Measurements from ENCODE around the gene KCNQ1. TPM values are rescaled to one million over a fixed set of nuclear protein-coding genes. Genes with fewer than 3 reads are reported as not detected.

The KCNQ1 gene
- total and polyA plus RNA-seq, 4 donors: 15.4 to 41.7 (median 26.2) TPM

DNA sequence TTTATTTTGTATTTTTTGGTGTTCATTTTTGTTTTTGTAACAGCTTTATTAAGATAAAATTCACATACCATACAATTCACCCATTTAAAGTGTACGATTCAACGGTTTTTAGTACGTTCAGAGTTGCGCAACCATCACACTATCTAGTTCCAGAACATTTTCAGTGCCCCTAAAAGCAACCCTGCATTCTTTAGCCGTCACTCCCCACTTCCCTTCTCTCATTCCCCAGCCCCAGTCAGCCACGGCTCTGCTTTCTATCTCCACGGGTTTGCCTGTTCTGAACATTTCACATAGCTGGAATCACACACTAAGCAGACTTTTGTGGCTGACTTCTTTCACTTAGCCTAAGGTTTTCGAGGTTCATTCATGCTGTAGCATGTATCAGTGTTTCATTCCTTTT, 264.6 kb downstream of the KCNQ1 start:
- H3K27ac ChIP-seq (ENCODE audit: low read depth in 1 of 2, low read length in 1 of 2): no peak overlapping the region
- WGBS, 2 donors: 34 to 46% methylated on average over 8 of the region's 8 CpGs
- ATAC-seq (ENCODE audit: insufficient read depth, low FRiP score): no peak

DNA sequence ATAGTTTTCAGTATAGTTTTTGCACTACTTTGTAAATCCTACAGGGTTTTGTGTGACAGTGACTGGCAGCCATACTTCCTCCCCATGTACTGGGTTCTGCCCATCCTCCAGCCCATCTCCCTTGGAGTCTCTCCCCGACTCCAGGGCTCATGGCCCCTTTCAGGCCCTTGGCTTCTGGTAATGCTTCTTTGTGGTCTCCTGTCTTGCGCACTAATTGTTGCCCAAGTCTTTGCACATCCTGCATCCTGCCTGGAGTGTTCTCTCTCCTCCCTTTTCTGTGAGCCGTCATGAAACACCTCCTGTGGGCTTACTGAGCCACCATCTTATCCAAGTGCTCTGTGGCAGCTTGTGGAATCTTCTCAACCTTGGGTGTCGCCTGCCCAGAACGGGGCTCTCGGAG, 266.4 kb downstream of the KCNQ1 start:
- H3K27me3 ChIP-seq (ENCODE audit: control insufficient read depth in 3 of 3, insufficient read depth in 3 of 3, low read length in 2 of 3): no peaks in the 10 kb centered on the region
- no peak for ATAC-seq (ENCODE audit: insufficient read depth, low FRiP score)
- H3K9ac ChIP-seq (ENCODE audit: insufficient read depth in 1 of 2, low read length in 2 of 2): no peak overlapping the region
- H3K4me3 ChIP-seq: no peak overlapping the region
- no peak overlapping the region for H3K27ac ChIP-seq (ENCODE audit: low read depth in 1 of 2, low read length in 1 of 2)
- peaks cover 0 to 31% (median 2%) of the 10 kb centered on the region in 5 donors for H3K4me1 ChIP-seq (ENCODE audit: control insufficient read depth in 5 of 5, insufficient read depth in 5 of 5, low read length in 5 of 5)
- no peaks in the 10 kb centered on the region for H3K36me3 ChIP-seq (ENCODE audit: control insufficient read depth in 4 of 4, insufficient read depth in 4 of 4, low read length in 4 of 4)
- TF ChIP-seq, protein P1, sequence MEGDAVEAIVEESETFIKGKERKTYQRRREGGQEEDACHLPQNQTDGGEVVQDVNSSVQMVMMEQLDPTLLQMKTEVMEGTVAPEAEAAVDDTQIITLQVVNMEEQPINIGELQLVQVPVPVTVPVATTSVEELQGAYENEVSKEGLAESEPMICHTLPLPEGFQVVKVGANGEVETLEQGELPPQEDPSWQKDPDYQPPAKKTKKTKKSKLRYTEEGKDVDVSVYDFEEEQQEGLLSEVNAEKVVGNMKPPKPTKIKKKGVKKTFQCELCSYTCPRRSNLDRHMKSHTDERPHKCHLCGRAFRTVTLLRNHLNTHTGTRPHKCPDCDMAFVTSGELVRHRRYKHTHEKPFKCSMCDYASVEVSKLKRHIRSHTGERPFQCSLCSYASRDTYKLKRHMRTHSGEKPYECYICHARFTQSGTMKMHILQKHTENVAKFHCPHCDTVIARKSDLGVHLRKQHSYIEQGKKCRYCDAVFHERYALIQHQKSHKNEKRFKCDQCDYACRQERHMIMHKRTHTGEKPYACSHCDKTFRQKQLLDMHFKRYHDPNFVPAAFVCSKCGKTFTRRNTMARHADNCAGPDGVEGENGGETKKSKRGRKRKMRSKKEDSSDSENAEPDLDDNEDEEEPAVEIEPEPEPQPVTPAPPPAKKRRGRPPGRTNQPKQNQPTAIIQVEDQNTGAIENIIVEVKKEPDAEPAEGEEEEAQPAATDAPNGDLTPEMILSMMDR (IDR thresholded peaks at IDR 0.05; ENCODE audit: control extremely low read depth, extremely low read depth): no peak
- DNase-seq: no peak
- WGBS, 2 donors: 58 to 86% methylated on average over 6 of the region's 6 CpGs
- peaks cover 0 to 4% (median 0%) of the 10 kb centered on the region in 4 donors for H3K9me3 ChIP-seq (ENCODE audit: control insufficient read depth in 4 of 4, insufficient read depth in 3 of 4, low read length in 3 of 4)

More for the DNA sequence above, 264.6 kb downstream of the KCNQ1 start:
- Histone ChIP-seq H3K4me3 (no peak overlapping the region), H3K9ac (ENCODE audit: insufficient read depth in 1 of 2, low read length in 2 of 2) (peak overlapping the region in 1 of 2 donors; percentile 23), H3K27me3 (ENCODE audit: control insufficient read depth in 3 of 3, insufficient read depth in 3 of 3, low read length in 2 of 3) (no peaks in the 10 kb centered on the region), H3K9me3 (ENCODE audit: control insufficient read depth in 4 of 4, insufficient read depth in 3 of 4, low read length in 3 of 4) (peaks cover 0 to 5% (median 0%) of the 10 kb centered on the region in 4 donors), H3K4me1 (ENCODE audit: control insufficient read depth in 5 of 5, insufficient read depth in 5 of 5, low read length in 5 of 5) (peaks cover 0 to 22% (median 3%) of the 10 kb centered on the region in 5 donors), H3K36me3 (ENCODE audit: control insufficient read depth in 4 of 4, insufficient read depth in 4 of 4, low read length in 4 of 4) (no peaks in the 10 kb centered on the region)
- peak; percentile 60 to 85 (median 80) for DNase-seq
- TF ChIP-seq, protein P1 (IDR thresholded peaks at IDR 0.05; ENCODE audit: control extremely low read depth, extremely low read depth): no peak

DNA sequence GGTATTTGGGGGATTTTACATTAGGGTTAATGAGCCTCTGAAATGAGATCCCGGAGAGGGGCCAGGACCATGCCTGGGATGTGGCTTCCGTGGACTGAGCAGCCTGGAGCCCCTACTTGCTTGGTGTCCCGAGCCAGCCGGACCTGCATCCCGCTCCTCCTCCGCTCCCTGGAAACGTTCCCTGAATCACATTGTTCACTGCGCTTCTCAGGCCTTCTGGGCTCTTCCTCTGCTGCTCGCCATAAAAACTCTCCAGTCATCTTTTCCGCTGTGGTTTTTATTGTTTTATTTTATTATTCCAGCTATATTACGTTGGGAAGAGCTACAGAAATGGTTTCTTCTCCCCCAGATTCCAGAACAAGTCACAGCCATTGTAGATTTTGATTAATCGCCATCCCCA, 268.3 kb downstream of the KCNQ1 start:
- DNase-seq (no peak), ATAC-seq (ENCODE audit: insufficient read depth, low FRiP score) (no peak)
- TF ChIP-seq, protein P1 (IDR thresholded peaks at IDR 0.05; ENCODE audit: control extremely low read depth, extremely low read depth): no peak
- Histone ChIP-seq H3K9me3 (ENCODE audit: control insufficient read depth in 4 of 4, insufficient read depth in 3 of 4, low read length in 3 of 4) (no peaks in the 10 kb centered on the region), H3K4me3 (no peak overlapping the region), H3K36me3 (ENCODE audit: control insufficient read depth in 4 of 4, insufficient read depth in 4 of 4, low read length in 4 of 4) (no peaks in the 10 kb centered on the region), H3K4me1 (ENCODE audit: control insufficient read depth in 5 of 5, insufficient read depth in 5 of 5, low read length in 5 of 5) (peaks cover 0 to 40% (median 0%) of the 10 kb centered on the region in 5 donors), H3K27me3 (ENCODE audit: control insufficient read depth in 3 of 3, insufficient read depth in 3 of 3, low read length in 2 of 3) (no peaks in the 10 kb centered on the region), H3K9ac (ENCODE audit: insufficient read depth in 1 of 2, low read length in 2 of 2) (no peak overlapping the region), H3K27ac (ENCODE audit: low read depth in 1 of 2, low read length in 1 of 2) (no peak overlapping the region)
- WGBS, 2 donors: 95 to 96% methylated on average over 12 of the region's 12 CpGs
